ENCODE measurements around the gene TRA2B. TPM values are rescaled to one million over a fixed set of nuclear protein-coding genes. Genes with fewer than 3 reads are reported as not detected.

TRA2B gene
- polyA plus RNA-seq, 1 donor from 2014 or later = 637 TPM

DNA sequence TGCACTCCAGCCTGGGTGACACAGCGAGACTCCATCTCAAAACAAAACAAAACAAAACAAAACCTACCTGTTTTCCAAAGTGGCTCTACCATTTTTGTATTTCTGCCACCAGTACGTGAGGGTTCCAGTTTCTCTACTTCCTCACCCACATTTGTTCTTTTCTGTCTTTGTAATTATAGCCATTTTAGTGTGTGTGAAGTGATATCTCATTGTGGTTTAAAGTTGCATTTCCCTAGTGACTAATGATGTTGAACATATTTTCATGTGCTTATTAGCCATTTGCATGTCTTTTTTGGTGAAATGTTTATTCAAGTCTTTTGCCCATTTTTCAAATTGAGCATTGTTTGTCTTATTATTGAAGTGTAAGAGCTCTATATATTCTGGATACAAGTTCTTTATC is 50.7 kb downstream of the TRA2B start:
- TF ChIP-seq EP300 (conservative IDR thresholded peaks at IDR 0.05; ENCODE audit: poor library complexity, severe bottlenecking) = no peak
- TF ChIP-seq TAF1 (IDR thresholded peaks at IDR 0.05; ENCODE audit: low read depth) = no peak
- TF ChIP-seq EZH2 (IDR thresholded peaks at IDR 0.05; ENCODE audit: borderline replicate concordance, insufficient read depth, low read length, poor library complexity, severe bottlenecking) = no peak
- TF ChIP-seq REST (IDR thresholded peaks at IDR 0.05; ENCODE audit: borderline replicate concordance) = no peak
- TF ChIP-seq RAD21 (conservative IDR thresholded peaks at IDR 0.05) = no peak
- no peak for TF ChIP-seq MXI1 (conservative IDR thresholded peaks at IDR 0.05; ENCODE audit: poor library complexity, severe bottlenecking)
- TF ChIP-seq, protein P1, sequence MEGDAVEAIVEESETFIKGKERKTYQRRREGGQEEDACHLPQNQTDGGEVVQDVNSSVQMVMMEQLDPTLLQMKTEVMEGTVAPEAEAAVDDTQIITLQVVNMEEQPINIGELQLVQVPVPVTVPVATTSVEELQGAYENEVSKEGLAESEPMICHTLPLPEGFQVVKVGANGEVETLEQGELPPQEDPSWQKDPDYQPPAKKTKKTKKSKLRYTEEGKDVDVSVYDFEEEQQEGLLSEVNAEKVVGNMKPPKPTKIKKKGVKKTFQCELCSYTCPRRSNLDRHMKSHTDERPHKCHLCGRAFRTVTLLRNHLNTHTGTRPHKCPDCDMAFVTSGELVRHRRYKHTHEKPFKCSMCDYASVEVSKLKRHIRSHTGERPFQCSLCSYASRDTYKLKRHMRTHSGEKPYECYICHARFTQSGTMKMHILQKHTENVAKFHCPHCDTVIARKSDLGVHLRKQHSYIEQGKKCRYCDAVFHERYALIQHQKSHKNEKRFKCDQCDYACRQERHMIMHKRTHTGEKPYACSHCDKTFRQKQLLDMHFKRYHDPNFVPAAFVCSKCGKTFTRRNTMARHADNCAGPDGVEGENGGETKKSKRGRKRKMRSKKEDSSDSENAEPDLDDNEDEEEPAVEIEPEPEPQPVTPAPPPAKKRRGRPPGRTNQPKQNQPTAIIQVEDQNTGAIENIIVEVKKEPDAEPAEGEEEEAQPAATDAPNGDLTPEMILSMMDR (IDR thresholded peaks at IDR 0.05; ENCODE audit: poor library complexity, severe bottlenecking) = no peak
- TF ChIP-seq POLR2AphosphoS5 (IDR thresholded peaks at IDR 0.05) = no peak
- no peak for TF ChIP-seq SMC3 (conservative IDR thresholded peaks at IDR 0.05; ENCODE audit: poor library complexity)

DNA sequence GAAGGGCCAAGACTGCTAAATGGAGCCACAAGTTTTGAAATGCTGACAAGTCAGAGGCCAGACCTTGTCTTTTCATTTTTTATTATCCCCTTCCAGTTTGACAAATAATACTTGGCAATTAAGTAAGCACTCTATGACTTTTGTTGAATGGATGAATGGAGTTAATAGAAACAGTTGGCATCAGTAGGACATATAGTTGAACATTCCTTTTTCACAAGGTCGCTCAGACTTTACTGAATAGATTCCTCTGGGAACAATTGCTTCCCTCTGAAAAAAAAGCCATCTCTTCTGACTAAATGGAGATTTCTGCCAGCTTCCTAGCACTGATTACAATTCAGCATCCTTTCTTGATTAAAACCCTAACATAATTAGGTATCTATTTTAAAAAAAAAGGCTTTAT is 53.2 kb downstream of the TRA2B start:
- Histone ChIP-seq H3F3A (ENCODE audit: insufficient read depth, low read length, poor library complexity, severe bottlenecking) (no peaks in the 10 kb centered on the region), H3K4me3 (ENCODE audit: low read length) (no peak overlapping the region), H3K79me2 (replicated peaks; ENCODE audit: insufficient read depth, low read length) (no peaks in the 10 kb centered on the region), H3K27ac (ENCODE audit: low read length) (no peak overlapping the region), H3K9ac (ENCODE audit: low read length) (no peak overlapping the region), H4K20me1 (ENCODE audit: insufficient read depth) (no peaks in the 10 kb centered on the region), H3K9me2 (ENCODE audit: insufficient read depth, low read length) (no peaks in the 10 kb centered on the region), H3K4me2 (ENCODE audit: low read length) (no peak overlapping the region), H3K36me3 (ENCODE audit: insufficient read depth, low read length) (no peaks in the 10 kb centered on the region), H3K9me3 (ENCODE audit: low read length) (no peaks in the 10 kb centered on the region), H2AFZ (ENCODE audit: low read depth, low read length) (no peak overlapping the region), H3K27me3 (ENCODE audit: insufficient read depth, low read depth, low read length) (no peaks in the 10 kb centered on the region)
- TF ChIP-seq SMC3 (conservative IDR thresholded peaks at IDR 0.05; ENCODE audit: poor library complexity) (no peak), MXI1 (conservative IDR thresholded peaks at IDR 0.05; ENCODE audit: poor library complexity, severe bottlenecking) (no peak), POLR2AphosphoS5 (IDR thresholded peaks at IDR 0.05) (no peak), EP300 (conservative IDR thresholded peaks at IDR 0.05; ENCODE audit: poor library complexity, severe bottlenecking) (no peak), RAD21 (conservative IDR thresholded peaks at IDR 0.05) (no peak), EZH2 (IDR thresholded peaks at IDR 0.05; ENCODE audit: borderline replicate concordance, insufficient read depth, low read length, poor library complexity, severe bottlenecking) (no peak), REST (IDR thresholded peaks at IDR 0.05; ENCODE audit: borderline replicate concordance) (no peak), TAF1 (IDR thresholded peaks at IDR 0.05; ENCODE audit: low read depth) (no peak)
- TF ChIP-seq, protein P1 (IDR thresholded peaks at IDR 0.05; ENCODE audit: poor library complexity, severe bottlenecking) = no peak

More for the DNA sequence above, 50.7 kb downstream of the TRA2B start:
- Histone ChIP-seq H3K4me2 (ENCODE audit: low read length) (no peak overlapping the region), H3K27me3 (ENCODE audit: insufficient read depth, low read depth, low read length) (no peaks in the 10 kb centered on the region), H3F3A (ENCODE audit: insufficient read depth, low read length, poor library complexity, severe bottlenecking) (no peaks in the 10 kb centered on the region), H3K79me2 (replicated peaks; ENCODE audit: insufficient read depth, low read length) (no peaks in the 10 kb centered on the region), H3K9ac (ENCODE audit: low read length) (no peak overlapping the region), H2AFZ (ENCODE audit: low read depth, low read length) (no peak overlapping the region), H4K20me1 (ENCODE audit: insufficient read depth) (no peaks in the 10 kb centered on the region), H3K27ac (ENCODE audit: low read length) (no peak overlapping the region), H3K4me3 (ENCODE audit: low read length) (no peak overlapping the region), H3K9me2 (ENCODE audit: insufficient read depth, low read length) (no peaks in the 10 kb centered on the region), H3K9me3 (ENCODE audit: low read length) (no peaks in the 10 kb centered on the region), H3K36me3 (ENCODE audit: insufficient read depth, low read length) (no peaks in the 10 kb centered on the region)
